Stomach smooth muscle (tissue), 2 donors: ENCODE data around the gene ZBTB20.
"Not testable (repeated sequence)": the region's sequence is repeated elsewhere in the genome, so short reads cannot be mapped to it uniquely, and the experiment has no call there.

Experiments
- H3K27ac ChIP-seq: one replicate; pipeline ENCODE4 v1.7.0; 2013; ENCODE audit warnings: mild to moderate bottlenecking, low read length, inconsistent platforms
- H3K27me3 ChIP-seq, 2 donors: one replicate each; pipeline ENCODE4 v1.7.0; 2013; ENCODE audit warnings: low read length in 2 of 2; ENCODE audit not compliant: insufficient read depth in 2 of 2, control insufficient read depth in 1 of 2
- H3K36me3 ChIP-seq, 2 donors: one replicate each; pipeline ENCODE4 v1.7.0; 2013; ENCODE audit warnings: low read length in 2 of 2; ENCODE audit not compliant: control insufficient read depth in 2 of 2, insufficient read depth in 2 of 2
- H3K4me1 ChIP-seq: one replicate; pipeline ENCODE4 v1.7.0; 2013; ENCODE audit warnings: low read length; ENCODE audit not compliant: control insufficient read depth, insufficient read depth
- H3K4me3 ChIP-seq, 2 donors: one replicate each; pipeline ENCODE4 v1.7.0; 2013; ENCODE audit warnings: low read length in 2 of 2
- H3K9ac ChIP-seq, 2 donors: one replicate each; pipeline ENCODE4 v1.7.0; 2013; ENCODE audit warnings: low read length in 2 of 2, mild to moderate bottlenecking in 1 of 2
- H3K9me3 ChIP-seq, 2 donors: one replicate each; pipeline ENCODE4 v1.7.0; 2013; ENCODE audit warnings: low read length in 2 of 2; ENCODE audit not compliant: control insufficient read depth in 2 of 2
- donor health status: healthy.
- donor health status: Pancreatic carcinoma.

The ZBTB20 gene

GRCh38 chr3:115146418-115147328 is at the start of gene ZBTB20:
Gene ZBTB20 (minus strand): TSS chr3:115147288.
- H3K36me3 ChIP-seq: no peaks in the 10 kb centered on the region
- H3K4me1 ChIP-seq: no peaks in the 10 kb centered on the region
- H3K9me3 ChIP-seq: no peaks in the 10 kb centered on the region
- peak within 1 kb of the TSS; percentile 91 to 93 for H3K9ac ChIP-seq
- peak within 1 kb of the TSS; percentile 97 for H3K27ac ChIP-seq
- no peaks in the 10 kb centered on the region for H3K27me3 ChIP-seq
- H3K4me3 ChIP-seq: peak within 1 kb of the TSS; percentile 83 to 84

- Histone ChIP-seq H3K4me1 (no peaks in the 10 kb centered on the region), H3K27me3 (no peaks in the 10 kb centered on the region), H3K4me3 (no peak overlapping the region), H3K9ac (no peak overlapping the region), H3K9me3 (no peaks in the 10 kb centered on the region), H3K27ac (no peak overlapping the region), H3K36me3 (no peaks in the 10 kb centered on the region)
Measured at GRCh38 chr3:115194476-115194875, 47.4 kb upstream of the ZBTB20 start.

- Histone ChIP-seq H3K27ac (no peak overlapping the region), H3K4me3 (no peak overlapping the region), H3K27me3 (no peaks in the 10 kb centered on the region), H3K4me1 (no peaks in the 10 kb centered on the region), H3K36me3 (no peaks in the 10 kb centered on the region), H3K9ac (no peak overlapping the region), H3K9me3 (no peaks in the 10 kb centered on the region)
Measured at GRCh38 chr3:115190747-115191146, 43.7 kb upstream of the ZBTB20 start.

- Histone ChIP-seq H3K9me3 (no peaks in the 10 kb centered on the region), H3K27ac (no peak overlapping the region), H3K4me3 (no peak overlapping the region), H3K4me1 (no peaks in the 10 kb centered on the region), H3K27me3 (no peaks in the 10 kb centered on the region), H3K9ac (no peak overlapping the region), H3K36me3 (no peaks in the 10 kb centered on the region)
Measured at GRCh38 chr3:115187149-115187757, 40.2 kb upstream of the ZBTB20 start.

- Histone ChIP-seq H3K27ac (no peak overlapping the region), H3K27me3 (no peaks in the 10 kb centered on the region), H3K4me1 (no peaks in the 10 kb centered on the region), H3K9me3 (no peaks in the 10 kb centered on the region), H3K9ac (no peak overlapping the region), H3K4me3 (no peak overlapping the region), H3K36me3 (no peaks in the 10 kb centered on the region)
Measured at GRCh38 chr3:115186351-115187148, 39.5 kb upstream of the ZBTB20 start.

- H3K36me3 ChIP-seq, H3K9me3 ChIP-seq, H3K27ac ChIP-seq: not testable (repeated sequence)
Measured at GRCh38 chr3:115184859-115185572, 37.9 kb upstream of the ZBTB20 start.

GRCh38 chr3:115178930-115179329 is 31.8 kb upstream of the ZBTB20 start:
- H3K9me3 ChIP-seq, H3K36me3 ChIP-seq, H3K27ac ChIP-seq, H3K9ac ChIP-seq, H3K4me1 ChIP-seq, H3K27me3 ChIP-seq, H3K4me3 ChIP-seq: not testable (repeated sequence)

More at GRCh38 chr3:115184859-115185572, 37.9 kb upstream of the ZBTB20 start:
- not testable (repeated sequence) for H3K27me3 ChIP-seq, H3K4me1 ChIP-seq, H3K4me3 ChIP-seq, H3K9ac ChIP-seq

GRCh38 chr3:115169808-115170207 is 22.7 kb upstream of the ZBTB20 start:
- Histone ChIP-seq H3K4me3 (no peak overlapping the region), H3K4me1 (no peaks in the 10 kb centered on the region), H3K36me3 (no peaks in the 10 kb centered on the region), H3K9ac (no peak overlapping the region), H3K27me3 (no peaks in the 10 kb centered on the region), H3K9me3 (no peaks in the 10 kb centered on the region), H3K27ac (no peak overlapping the region)

- Histone ChIP-seq H3K4me1 (no peaks in the 10 kb centered on the region), H3K36me3 (no peaks in the 10 kb centered on the region), H3K4me3 (no peak overlapping the region), H3K9ac (no peak overlapping the region), H3K27ac (no peak overlapping the region), H3K9me3 (no peaks in the 10 kb centered on the region), H3K27me3 (no peaks in the 10 kb centered on the region)
Measured at GRCh38 chr3:115165701-115166100, 18.6 kb upstream of the ZBTB20 start.

- H3K36me3 ChIP-seq: no peaks in the 10 kb centered on the region
- no peaks in the 10 kb centered on the region for H3K9me3 ChIP-seq
- H3K27ac ChIP-seq: no peak overlapping the region
- no peak overlapping the region for H3K4me3 ChIP-seq
- no peak overlapping the region for H3K9ac ChIP-seq
- H3K4me1 ChIP-seq: no peaks in the 10 kb centered on the region
- no peaks in the 10 kb centered on the region for H3K27me3 ChIP-seq
Measured at GRCh38 chr3:115165266-115165665, 18.2 kb upstream of the ZBTB20 start.
